ENCODE results near the gene RTL1. TPM values are rescaled to one million over a fixed set of nuclear protein-coding genes. Genes with fewer than 3 reads are reported as not detected.

The RTL1 gene
- total RNA-seq, 1 experiment from 2014 or later, result not detected

- H3K27me3 ChIP-seq (ENCODE audit: low read length), result peaks cover 16% of the 10 kb centered on the region; the same call in 1 of the 2 replicates
- H3K9me3 ChIP-seq (ENCODE audit: low read length), result no peaks in the 10 kb centered on the region
- H2AFZ ChIP-seq (ENCODE audit: low read length), result no peak overlapping the region
- H3K4me1 ChIP-seq (ENCODE audit: insufficient read depth, low read length), result no peaks in the 10 kb centered on the region
- H3K27ac ChIP-seq (ENCODE audit: low read length), result no peak overlapping the region
- intact Hi-C loops (cut with micrococcal nuclease), result no loop called here
- no peak overlapping the region for H3K4me3 ChIP-seq (ENCODE audit: low read length)
- ATAC-seq (no peak), DNase-seq (no peak)
- H3K36me3 ChIP-seq (ENCODE audit: low read depth, low read length), result no peaks in the 10 kb centered on the region
- ChIA-PET CTCF (no interaction called here), POLR2A (ENCODE audit: unreplicated experiment) (no interaction called here)
- no peaks in the 10 kb centered on the region for H3F3A ChIP-seq (ENCODE audit: low read length, unreplicated experiment)
- no peaks in the 10 kb centered on the region for H3K9me2 ChIP-seq (replicated peaks; ENCODE audit: low read length)
- BruUV-seq (replicated peaks), result no TSS peak
- TF ChIP-seq CTCF (conservative IDR thresholded peaks at IDR 0.05; ENCODE audit: low read depth, low read length), result no peak
- no peak for TF ChIP-seq EZH2 (IDR thresholded peaks at IDR 0.05; ENCODE audit: low read length, unreplicated experiment)
- no peak for TF ChIP-seq EZH2phosphoT487 (IDR thresholded peaks at IDR 0.05; ENCODE audit: borderline replicate concordance, low read length)
- H3K9ac ChIP-seq (ENCODE audit: low read length), result no peak overlapping the region
- no peaks in the 10 kb centered on the region for H4K20me1 ChIP-seq (ENCODE audit: low read length)
- no peaks in the 10 kb centered on the region for H3K79me2 ChIP-seq (ENCODE audit: low read length)
- no peak overlapping the region for H3K4me2 ChIP-seq (ENCODE audit: low read length)
These were observed 67.8 kb downstream of the RTL1 start for GRCh38 chr14:100835548-100836310.

DNA sequence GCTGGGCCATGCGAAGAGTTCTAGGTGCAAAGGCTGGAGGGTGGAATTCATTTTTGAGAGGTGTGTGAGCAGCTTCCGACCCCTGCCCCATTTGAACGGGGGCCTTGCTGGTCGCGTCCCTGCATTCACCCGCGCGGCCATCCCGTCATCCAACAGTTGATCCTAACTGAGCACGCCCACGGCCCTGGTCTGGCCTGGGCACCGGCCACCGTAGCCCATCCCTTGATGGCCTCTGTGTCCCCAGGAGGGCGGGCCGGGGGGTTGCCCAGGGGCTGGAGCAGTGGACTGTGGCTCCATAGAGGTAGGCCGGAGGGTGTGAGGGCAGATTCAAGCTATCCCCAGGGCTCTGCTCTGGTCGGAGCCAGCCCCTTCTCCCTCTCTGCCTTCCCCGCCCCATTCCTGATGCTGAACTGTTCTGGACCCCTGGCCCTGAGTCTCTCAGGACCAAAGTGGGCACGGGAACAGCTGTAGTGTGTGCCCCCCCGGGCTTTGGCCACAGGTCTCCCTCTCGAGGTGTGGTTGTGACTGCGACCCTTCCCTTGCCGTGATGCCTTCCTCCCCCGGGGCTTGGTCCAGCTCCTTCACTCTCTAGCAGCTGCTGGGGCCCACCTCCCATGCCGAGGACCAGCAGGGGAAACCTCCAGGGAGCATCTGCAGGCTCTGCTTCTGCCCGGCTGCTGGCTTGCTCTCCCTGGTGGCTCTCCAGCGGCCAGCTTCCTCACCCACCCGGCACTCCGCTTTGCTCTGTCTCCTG, 68.6 kb downstream of the RTL1 start:
- Histone ChIP-seq H2AFZ (ENCODE audit: low read length) (no peak overlapping the region), H3K36me3 (ENCODE audit: low read depth, low read length) (no peaks in the 10 kb centered on the region), H3K4me3 (ENCODE audit: low read length) (no peak overlapping the region), H3K27me3 (ENCODE audit: low read length) (peaks cover 16% of the 10 kb centered on the region; the same call in 1 of the 2 replicates), H4K20me1 (ENCODE audit: low read length) (no peaks in the 10 kb centered on the region), H3K27ac (ENCODE audit: low read length) (no peak overlapping the region), H3K9me3 (ENCODE audit: low read length) (no peaks in the 10 kb centered on the region), H3K4me1 (ENCODE audit: insufficient read depth, low read length) (no peaks in the 10 kb centered on the region), H3K9ac (ENCODE audit: low read length) (no peak overlapping the region), H3K79me2 (ENCODE audit: low read length) (no peaks in the 10 kb centered on the region), H3K9me2 (replicated peaks; ENCODE audit: low read length) (no peaks in the 10 kb centered on the region), H3F3A (ENCODE audit: low read length, unreplicated experiment) (no peaks in the 10 kb centered on the region), H3K4me2 (ENCODE audit: low read length) (no peak overlapping the region)
- intact Hi-C loops (cut with micrococcal nuclease), result no loop called here
- ATAC-seq, result no peak
- TF ChIP-seq EZH2 (IDR thresholded peaks at IDR 0.05; ENCODE audit: low read length, unreplicated experiment), result no peak
- no peak for TF ChIP-seq CTCF (conservative IDR thresholded peaks at IDR 0.05; ENCODE audit: low read depth, low read length)
- no peak for TF ChIP-seq EZH2phosphoT487 (IDR thresholded peaks at IDR 0.05; ENCODE audit: borderline replicate concordance, low read length)
- DNase-seq, result no peak
- CTCF ChIA-PET, result no interaction called here
- BruUV-seq (replicated peaks), result no TSS peak
- POLR2A ChIA-PET (ENCODE audit: unreplicated experiment), result no interaction called here

Data from PC-3 (cell line).